HG03521 (cell line): Measurements from ENCODE around the gene EXOC3L1.

Source experiments
- ATAC-seq: cut with Tn5 transposase; IDR thresholded peaks from one replicate; pipeline ENCODE4 v1.9.1; 2021; ENCODE audit warnings: mild to moderate bottlenecking, moderate library complexity; ENCODE audit not compliant: unreplicated experiment

EXOC3L1 gene

DNA sequence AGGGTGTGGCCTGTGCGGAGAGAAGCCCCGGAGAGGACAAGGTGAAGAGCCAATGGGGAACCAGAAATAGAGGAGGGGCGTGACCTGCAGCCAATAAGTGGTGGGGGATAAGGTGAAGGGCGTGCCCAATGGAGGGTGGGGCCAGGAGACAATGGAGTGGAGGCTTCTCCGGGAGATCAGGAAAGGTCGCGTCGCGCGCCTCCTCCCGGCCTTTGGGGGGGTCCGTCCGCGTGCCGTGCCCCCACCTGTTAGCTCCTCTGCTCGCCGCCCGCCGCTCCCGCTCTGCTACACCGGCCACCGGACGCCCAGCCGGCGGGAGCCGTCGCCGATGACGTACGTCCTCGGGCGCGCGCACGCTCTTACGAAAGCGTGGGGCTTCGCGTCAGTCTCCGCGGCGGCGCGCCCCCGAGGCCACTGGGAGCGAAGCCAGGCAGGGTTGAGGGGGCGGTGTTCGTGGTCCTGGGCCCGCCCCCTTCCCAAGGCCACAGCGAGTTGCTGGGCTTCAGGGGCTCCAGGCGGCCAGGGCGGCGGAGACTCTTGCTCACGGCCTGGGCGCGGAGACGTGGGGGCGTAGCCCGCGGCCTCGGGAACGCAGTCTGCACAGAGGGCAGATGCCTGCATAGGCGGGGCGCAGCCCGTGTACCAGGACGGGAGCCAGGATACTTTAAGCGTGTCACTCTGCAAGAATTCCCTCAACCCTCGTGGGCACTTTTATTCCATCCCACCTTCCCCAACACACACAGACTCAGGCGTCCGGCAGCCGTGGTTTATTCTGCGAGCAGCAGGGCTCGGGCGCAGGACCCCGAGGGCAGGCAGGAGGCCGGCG is 6.1 kb downstream of the EXOC3L1 start, which contains the start of gene MATCAP1:
MATCAP1 (minus strand) TSS at position 337 of the 826 bp plus-strand sequence. CDS start 3,353 bp downstream, outside the sequence.
- ATAC-seq = peak; percentile 90

DNA sequence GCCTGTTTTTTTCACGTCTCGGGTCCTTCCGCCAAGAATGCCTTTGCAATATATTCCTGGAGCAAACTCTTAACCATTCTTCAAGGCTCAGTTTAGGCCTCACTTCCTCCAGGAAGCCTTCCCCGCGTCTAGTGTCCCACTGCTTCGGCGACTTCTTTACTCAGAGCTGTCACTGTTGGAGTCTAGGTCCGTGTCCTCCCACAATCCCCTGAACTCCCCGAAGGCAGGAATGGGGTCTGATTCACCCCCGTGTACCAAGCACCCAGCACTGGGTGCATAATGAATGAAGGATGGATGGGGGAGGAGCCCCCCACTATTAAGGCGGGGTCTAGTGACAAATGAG is 6.7 kb downstream of the EXOC3L1 start:
- ATAC-seq = no peak

DNA sequence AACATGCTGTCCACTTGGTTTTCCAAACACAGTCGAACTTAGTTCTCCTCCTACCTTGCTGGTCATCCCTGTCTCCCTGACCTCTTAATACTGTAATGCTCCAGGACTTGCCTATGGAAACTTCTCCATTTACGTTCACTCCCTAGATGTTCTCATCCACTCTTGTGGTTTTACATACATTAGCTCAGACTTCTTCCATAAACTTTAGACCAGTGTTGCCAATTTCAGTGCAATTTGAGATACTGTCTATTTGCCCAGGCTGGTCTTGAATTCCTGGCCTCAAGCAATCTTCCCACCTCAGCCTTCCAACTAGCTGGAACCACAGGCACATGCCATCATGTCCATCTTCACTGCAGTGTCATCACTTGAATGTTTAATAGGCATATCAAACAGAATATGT is 7.6 kb downstream of the EXOC3L1 start:
- ATAC-seq = no peak

DNA sequence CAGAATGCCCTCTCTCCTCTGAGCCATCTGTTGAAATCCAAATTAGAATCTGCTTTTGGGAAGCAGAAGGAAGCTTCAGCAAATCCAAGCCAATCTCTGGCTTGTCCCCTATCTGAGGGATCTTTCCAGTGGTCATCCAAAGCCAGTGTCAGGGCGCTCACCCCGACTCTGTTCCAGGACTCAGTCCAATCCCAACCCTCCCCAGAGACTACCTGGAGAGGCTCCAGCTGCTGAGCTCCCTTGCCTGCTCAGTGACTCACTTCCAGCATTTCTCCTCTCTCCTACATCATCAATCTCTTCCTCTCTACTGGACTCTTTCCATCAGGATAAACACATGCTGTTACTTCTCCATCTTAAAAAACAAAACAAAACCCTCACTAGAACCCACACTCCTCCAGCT is 8.6 kb downstream of the EXOC3L1 start:
- no peak for ATAC-seq

DNA sequence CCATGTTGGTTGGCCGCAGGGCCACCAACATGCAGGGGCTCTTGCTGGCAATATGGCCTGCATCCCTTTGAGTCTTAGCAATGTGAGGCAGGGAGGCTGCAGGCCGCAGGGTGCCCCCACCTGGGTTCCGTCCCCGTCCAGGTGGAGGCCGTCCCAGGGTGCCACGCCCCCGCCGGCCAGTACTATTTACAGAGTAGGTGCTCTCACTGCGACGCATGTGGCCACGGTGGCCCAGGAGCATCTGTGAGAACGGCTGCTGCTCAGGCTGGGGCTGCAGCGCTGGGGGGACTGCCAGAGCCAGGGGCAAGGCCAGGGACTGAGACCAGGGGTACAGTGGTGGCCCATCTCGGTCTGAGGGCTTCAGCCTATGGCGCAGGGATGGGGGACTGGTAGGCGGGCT is 9.8 kb downstream of the EXOC3L1 start:
- no peak for ATAC-seq

DNA sequence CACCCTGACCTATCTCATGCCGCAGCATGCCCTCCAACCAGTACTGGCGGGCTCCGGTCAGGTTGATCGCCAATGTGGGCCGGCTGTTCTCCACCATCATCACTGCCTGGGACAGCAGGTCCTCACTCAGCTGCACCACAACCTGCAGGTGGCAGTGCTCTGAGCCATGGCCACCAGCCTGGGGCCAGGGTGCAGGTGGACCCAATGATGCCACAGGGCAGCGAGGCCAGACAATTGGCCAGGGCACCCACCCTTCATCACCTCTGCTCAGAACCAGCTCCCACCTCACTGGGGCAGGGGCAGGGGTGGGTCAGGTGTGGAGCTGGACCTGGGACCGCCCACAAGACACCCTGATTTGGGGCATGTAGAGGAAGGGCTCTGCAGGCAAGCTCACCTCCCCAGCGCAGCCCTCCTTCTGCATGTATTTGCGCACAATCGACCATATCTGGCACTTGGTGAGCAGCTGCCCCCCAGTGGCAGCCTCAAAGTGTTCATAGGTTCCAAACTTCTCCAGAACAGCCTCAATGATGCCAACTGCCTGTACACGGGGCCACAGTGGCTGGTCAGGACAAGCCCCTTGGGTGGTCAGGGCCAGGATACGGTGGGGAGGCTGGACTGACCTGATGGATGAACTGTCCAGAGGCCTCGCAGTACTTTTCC is 10.4 kb downstream of the EXOC3L1 start:
- no peak for ATAC-seq

DNA sequence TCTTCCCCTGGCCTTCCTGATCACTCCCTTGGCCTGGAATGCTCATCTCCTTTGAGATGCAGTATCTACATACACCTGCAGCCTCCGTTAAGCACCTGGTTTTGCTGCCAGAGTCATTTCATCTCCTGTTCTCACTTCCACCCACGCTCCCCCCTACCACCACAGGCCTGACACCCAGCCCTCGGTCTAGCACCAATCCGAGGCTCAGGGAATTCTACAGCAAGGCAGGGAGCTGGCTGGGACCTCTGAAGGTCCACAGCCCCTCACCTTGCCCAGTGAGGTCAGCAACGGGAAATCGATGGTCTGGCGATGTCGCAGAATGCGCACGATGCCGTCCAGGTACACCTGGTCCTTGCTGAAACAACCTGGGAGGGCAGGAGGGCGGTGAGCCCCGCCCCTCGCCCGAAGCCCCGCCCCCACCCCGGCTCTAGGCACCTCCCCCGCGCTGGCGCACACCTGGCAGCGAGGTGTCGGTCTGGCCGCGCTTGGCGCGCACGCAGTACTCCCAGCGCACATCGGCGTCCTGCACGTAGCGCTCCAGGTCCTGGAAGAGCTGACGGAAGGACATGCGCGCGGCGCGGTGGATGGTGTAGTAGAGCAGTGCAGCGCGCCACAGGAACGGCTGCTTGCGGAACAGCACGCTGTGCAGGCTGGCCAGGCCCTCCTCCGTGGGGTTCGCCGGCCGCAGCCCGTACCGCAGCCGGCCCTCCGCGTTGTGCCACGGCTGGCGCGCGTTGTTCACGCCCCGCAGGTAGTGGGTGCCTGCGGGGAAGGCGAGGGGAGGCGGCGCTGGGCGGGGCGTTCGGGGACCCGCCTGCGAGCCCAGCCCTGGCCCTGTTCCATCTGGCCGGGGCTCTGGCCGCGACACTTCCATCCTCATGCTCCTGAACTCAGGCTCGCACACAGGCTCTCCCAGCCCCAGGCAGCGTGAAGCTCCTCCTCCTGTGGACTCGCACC is 11.9 kb downstream of the EXOC3L1 start:
- no peak for ATAC-seq

DNA sequence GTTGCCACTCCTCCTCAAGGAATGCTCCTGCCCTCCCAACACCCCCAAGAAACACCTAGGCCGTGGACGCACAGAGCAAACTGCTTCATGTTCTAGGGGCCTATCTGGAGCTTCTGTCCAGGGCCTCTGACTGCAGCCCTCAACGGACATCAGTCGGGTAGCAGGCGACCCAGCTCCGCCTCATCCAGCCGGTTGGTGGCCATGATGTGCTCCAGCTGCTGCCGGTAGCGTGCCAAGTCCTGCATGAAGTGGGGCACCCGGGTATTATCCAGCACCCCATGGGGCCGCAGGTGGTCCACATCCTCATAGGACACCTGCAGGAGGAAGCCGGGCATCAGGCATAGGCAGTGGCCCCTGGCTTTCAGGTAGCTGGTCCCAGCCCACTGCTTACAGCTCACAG is 13.3 kb downstream of the EXOC3L1 start:
- no peak for ATAC-seq

DNA sequence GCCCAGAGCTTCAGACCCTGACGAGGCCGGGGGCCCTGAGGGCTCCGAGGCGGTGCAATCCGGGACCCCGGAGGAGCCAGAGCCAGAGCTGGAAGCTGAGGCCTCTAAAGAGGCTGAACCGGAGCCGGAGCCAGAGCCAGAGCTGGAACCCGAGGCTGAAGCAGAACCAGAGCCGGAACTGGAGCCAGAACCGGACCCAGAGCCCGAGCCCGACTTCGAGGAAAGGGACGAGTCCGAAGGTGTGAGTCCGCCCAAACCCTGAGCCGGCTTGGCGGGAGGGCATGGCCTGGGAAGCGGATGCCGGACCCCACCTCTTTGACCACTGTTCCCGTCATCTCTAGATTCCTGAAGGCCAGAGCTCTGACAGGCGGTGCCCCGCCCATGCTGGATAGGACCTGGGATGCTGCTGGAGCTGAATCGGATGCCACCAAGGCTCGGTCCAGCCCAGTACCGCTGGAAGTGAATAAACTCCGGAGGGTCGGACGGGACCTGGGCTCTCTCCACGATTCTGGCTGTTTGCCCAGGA is 15.2 kb downstream of the EXOC3L1 start:
- ATAC-seq = no peak

DNA sequence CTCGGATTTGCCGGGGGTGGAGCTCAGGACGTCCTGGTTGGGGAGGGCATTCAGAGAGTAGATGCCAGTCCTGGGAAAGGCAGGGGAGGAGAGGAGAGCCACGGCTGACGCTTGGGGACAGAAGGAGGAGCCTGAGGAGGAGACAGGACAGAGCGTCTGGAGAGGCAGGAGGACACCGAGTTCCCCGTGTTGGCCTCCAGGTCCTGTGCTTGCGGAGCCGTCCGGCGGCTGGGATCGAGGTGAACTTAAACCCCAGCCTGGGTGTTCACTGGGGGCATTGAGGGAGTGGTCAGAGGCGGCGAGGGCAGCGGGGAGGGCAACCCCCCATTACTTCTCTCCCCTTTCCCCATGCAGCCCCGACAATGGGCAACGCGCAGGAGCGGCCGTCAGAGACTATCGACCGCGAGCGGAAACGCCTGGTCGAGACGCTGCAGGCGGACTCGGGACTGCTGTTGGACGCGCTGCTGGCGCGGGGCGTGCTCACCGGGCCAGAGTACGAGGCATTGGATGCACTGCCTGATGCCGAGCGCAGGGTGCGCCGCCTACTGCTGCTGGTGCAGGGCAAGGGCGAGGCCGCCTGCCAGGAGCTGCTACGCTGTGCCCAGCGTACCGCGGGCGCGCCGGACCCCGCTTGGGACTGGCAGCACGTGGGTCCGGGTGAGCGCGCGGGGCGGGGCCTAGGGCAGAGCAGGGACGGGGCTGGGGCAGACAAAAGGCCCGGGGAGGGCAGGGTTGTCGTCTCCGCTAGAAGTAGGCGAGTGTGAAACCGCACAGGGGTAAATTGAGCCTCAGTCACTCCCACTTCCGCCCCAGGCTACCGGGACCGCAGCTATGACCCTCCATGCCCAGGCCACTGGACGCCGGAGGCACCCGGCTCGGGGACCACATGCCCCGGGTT is 15.9 kb downstream of the EXOC3L1 start:
- ATAC-seq = peak; percentile 42

DNA sequence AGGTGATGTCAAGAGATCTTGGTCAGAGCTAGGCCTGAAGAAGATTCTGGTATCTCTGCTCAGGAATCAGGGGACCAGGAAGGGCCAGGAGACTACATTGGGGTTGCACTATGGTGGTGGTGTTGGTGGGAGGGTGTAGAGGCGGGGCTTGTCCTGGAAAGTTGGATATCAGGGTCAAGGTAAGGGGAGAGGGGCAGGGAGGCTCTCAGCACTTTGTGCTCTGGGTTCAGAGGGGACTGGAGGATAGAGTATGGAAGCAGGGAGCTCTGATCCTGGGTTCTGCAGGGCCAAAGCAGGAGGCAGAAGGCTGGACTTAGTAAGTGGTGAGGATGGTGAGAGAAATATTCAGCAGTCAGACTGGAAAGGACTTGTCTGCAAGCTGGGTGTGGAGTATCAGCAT is 16.6 kb downstream of the EXOC3L1 start:
- ATAC-seq = no peak

DNA sequence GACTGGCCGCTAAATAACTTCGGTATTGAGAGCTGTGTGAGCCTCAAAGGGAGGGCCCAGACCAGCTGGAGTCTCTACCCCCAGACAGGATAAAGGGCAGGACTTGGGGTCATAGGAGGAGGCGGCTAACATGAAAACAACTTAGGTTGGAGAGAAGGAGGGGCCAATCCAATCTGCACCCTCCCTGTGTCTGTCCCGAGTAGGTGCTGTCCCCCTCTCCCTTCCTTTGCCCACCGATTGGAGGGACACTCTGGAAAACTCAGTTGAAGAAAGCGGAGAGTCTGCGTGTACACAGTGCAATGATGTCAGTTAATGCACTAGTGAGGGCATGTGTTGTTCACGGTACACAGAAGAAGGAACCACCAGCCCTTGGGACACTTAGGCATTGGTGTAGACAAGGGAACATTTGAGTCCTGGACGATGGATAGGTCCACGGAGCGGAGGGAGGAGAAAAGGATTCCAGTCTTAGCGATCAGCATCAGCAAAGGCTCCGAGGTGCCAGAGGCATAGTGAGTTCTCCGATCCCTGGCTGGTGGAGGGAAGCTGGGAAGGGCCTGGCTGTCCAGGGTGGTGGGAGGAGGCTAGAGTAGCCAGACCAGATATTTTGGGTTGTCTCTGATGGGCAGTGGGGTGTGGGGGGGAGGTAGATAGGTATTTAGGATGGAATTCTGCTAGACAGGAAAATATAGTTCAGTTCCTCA is 18.8 kb downstream of the EXOC3L1 start:
- ATAC-seq = no peak

DNA sequence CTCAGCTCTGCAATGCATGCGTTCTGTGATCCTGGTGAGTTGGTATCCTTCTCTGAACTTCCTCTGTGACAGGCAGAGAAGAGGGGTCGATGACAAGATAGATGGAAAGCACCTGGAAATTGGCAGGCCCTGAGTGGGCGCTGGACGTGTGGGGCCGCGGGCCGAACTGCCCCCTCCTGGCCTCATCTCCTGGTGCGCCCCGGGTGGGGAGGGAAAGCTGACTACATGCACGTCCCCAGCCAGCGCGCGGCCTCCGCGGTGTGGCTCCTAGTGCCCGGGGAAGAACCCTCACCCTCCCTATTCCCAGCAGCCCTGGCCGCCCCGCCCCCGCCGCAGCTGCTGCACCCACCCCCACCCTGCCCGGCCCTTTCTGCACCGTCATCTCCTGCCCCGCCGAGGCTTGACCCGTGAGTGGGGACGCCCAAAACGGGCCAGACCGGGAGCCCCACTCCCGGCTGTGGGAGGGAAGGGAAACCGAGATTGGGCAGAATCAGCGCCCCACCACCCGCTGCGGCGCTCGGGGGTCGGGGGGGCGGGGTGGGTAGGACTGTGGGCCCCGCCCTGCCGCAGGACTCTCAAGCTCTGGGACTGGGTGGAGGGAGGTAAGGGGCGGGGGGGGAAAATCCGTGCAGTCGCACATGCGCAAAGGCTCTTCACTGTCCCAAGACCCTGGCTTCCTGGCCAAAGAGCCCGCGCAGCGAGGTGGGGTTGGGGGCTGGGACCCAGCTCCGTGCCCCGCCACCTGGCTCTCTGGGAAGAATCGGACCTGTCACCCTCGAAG is 19.6 kb downstream of the EXOC3L1 start, which contains the start of gene NOL3:
NOL3 (plus strand) TSS at position 371 of the 781 bp plus-strand sequence.
- ATAC-seq = no peak

DNA sequence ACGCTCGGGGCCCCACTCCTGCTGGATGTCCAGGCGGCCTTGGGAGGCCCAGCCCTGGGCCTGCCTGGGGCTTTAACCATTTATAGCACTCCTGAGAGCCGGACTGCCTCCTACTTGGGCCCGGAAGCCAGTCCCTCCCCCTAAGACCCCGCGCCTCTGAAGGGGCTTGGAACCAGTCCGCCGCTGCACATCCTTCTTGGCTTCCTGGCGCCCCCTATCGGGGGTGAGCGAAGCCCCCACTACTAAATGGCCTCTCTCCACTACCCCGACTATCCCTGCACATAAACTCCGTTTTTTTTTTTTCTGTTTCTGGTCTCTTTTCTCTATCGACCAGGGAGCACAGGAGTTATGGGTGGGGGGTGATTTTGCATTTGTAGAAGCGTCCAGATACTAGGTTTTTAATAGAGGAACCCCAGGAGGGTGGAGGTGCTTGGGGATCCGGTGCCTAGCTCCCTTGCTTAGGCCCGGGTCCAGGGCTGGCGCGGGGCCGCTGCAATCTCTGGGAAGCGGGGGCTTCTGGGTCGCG is 20.2 kb downstream of the EXOC3L1 start:
- ATAC-seq = no peak

DNA sequence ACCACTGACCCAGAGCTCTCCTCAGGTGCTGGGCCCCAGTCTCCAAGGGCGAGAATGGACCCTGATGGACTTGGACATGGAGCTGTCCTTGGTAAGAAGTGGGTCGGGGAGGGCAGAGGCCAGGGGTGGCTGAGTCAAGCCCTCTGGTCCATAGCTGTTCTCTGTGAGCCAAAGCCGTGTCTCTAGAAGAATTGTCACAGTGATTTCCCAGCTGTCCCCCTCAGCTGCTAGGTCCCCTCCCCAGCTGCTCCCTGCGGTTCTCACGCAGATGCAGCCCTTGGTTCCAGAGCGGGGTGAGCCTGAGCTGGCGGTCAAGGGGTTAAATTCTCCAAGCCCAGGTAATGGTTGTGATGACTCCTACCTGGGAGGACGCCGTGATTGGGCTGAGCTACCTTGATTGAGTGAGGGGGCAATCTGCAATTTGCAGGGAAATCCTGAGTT is 20.9 kb downstream of the EXOC3L1 start:
- ATAC-seq = no peak

DNA sequence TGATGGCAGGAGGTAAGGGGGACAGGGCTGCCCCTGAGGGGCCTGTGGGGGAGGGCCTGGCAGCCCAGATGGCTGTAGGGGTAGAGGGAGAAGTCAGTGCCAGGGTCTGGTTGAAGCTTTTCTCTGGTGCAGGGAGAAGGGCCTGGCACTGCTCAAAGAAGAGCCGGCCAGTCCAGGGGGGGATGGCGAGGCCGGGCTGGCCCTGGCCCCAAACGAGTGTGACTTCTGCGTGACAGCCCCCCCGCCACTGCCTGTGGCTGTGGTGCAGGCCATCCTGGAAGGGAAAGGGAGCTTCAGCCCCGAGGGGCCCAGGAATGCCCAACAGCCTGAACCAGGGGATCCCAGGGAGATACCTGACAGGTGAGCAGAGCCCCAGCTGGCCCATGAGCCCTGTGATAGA is 22.3 kb downstream of the EXOC3L1 start:
- ATAC-seq = no peak

DNA sequence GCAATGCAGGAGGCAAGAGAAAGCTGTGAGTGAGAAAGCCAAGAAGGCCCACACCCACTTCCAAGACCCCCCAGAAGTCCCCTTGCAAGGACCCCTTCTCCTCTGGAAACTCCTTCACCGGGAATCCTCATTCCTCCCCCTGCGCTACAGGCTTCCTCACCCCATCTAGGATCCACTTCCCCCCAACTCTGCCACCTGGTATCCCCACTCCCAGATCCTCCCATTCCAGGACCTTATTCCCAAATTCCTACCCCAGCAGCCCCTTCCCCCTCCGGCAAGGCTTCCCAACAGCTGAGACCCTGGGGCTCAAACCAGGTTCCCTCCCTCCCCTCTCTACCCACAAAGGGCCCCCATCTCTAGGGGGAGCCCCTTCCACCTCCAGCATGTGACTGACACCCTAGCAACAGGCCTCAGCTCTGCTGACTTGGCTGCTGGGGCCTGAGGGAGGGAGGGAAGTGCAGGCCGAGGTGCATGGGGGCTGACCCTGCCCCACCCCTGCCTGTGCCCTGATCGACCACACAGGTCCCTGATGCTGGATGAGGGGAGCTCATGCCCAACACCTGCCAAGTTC is 23.3 kb downstream of the EXOC3L1 start:
- no peak for ATAC-seq

DNA sequence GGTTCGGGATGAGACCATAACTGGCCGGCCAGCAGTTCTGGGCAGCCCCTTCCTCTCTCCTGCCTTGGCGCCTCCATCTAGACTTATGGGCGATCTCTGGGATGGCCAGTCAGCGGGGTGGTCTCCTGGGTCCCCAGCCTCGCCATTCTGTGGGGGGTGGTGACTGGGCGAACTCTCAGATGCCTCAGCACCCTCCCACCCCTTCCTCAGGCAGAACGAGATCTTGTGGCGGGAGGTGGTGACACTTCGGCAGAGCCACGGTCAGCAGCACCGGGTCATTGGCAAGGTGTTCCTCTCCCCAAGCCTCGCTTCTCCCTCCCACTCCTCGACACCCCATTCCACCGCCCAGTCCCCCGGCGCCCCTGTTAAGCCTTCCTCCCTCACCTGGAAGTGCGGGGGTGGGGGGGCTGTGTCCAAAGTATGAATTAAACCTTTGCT is 23.8 kb downstream of the EXOC3L1 start:
- ATAC-seq = no peak
